Effector memory CD4-positive, alpha-beta T cell (primary cell): ENCODE data around the gene SLC18B1.
A peak's percentile ranks its signal among the peaks of the same experiment; 100 is the strongest.

ENCODE experiments used
- DNase-seq, 3 donors: peaks; one replicate each; pipeline ENCODE4 v3.0.0-alpha.2; 2020
- H3K27ac ChIP-seq: 2 replicates; pipeline ENCODE4 v1.7.0; 2013; ENCODE audit warnings: mild to moderate bottlenecking, low read length, moderate library complexity; ENCODE audit not compliant: insufficient read depth, poor library complexity, severe bottlenecking
- H3K27me3 ChIP-seq: replicated peaks from 2 replicates; pipeline ENCODE4 v1.7.0; 2013; ENCODE audit warnings: mild to moderate bottlenecking, low read length; ENCODE audit not compliant: insufficient read depth, control insufficient read depth, poor library complexity, severe bottlenecking
- H3K36me3 ChIP-seq: 2 replicates; pipeline ENCODE4 v1.7.0; 2013; ENCODE audit warnings: mild to moderate bottlenecking, low read length, moderate library complexity; ENCODE audit not compliant: control insufficient read depth, insufficient read depth
- H3K4me1 ChIP-seq: 2 replicates; pipeline ENCODE4 v1.7.0; 2013; ENCODE audit warnings: low read length, mild to moderate bottlenecking; ENCODE audit not compliant: control insufficient read depth, insufficient read depth, poor library complexity, severe bottlenecking
- H3K4me3 ChIP-seq: 2 replicates; pipeline ENCODE4 v1.7.0; 2013; ENCODE audit warnings: low read length, low read depth, mild to moderate bottlenecking; ENCODE audit not compliant: insufficient read depth, poor library complexity, severe bottlenecking
- H3K9me3 ChIP-seq: 2 replicates; pipeline ENCODE4 v1.7.0; 2013; ENCODE audit warnings: mild to moderate bottlenecking, low read length, moderate library complexity; ENCODE audit not compliant: control insufficient read depth

SLC18B1 gene

DNA sequence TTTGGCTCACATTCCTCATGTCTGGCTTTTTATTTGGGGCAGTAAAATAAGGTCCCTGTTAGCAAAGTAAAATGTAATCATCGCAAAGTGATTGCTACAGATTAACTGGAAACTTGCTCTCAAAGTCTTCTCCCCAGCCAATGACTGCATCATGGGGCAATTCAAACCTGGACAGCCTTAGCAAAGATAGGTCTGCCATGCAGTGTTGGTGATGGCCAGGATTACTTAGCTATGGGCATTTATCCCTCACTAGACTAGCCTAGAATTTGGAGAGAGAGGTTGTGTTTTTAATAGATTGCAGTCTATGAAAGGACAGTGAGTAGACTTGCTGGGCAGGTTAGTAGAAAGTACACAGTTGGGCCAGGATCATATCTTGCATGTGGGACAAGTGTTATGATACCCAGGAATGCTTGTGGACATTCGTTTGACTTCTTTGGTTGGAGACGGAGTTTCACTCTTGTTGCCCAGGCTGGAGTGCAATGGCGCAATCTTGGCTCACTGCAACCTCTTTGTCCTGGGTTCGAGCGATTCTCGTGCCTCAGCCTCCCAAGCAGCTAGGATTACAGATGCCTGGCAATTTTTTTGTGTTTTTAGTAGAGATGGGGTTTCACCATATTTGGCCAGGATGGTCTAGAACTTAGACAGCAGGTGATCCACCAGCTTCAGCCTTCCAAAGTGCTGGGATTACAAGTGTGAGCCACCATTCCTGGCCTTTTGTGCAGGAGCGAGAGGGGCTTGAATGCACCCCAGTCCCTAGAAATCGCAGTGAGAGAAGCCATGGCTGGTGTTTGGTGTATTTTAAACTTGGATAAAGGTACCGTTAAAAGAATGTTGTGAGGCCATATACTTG lies 19.3 kb upstream of the SLC18B1 start:
- Histone ChIP-seq H3K36me3 (peaks cover 39% of the 10 kb centered on the region), H3K4me1 (peaks cover 19% of the 10 kb centered on the region), H3K9me3 (no peaks in the 10 kb centered on the region), H3K4me3 (no peak overlapping the region), H3K27ac (no peak overlapping the region), H3K27me3 (no peaks in the 10 kb centered on the region)
- DNase-seq, result no peak

GRCh38 chr6:132816660-132817059 lies 18.2 kb upstream of the SLC18B1 start:
- no peaks in the 10 kb centered on the region for H3K9me3 ChIP-seq
- peaks cover 39% of the 10 kb centered on the region for H3K36me3 ChIP-seq
- H3K4me3 ChIP-seq, result no peak overlapping the region
- no peak for DNase-seq
- no peaks in the 10 kb centered on the region for H3K27me3 ChIP-seq
- peak overlapping the region; percentile 22 for H3K27ac ChIP-seq
- H3K4me1 ChIP-seq, result peaks cover 23% of the 10 kb centered on the region

- H3K4me3 ChIP-seq, result peak overlapping the region; percentile 81
- H3K27ac ChIP-seq, result peak overlapping the region; percentile 77
- peaks cover 37% of the 10 kb centered on the region for H3K36me3 ChIP-seq
- peaks cover 23% of the 10 kb centered on the region for H3K4me1 ChIP-seq
- no peaks in the 10 kb centered on the region for H3K9me3 ChIP-seq
- H3K27me3 ChIP-seq, result no peaks in the 10 kb centered on the region
- peak in 2 of 3 donors; percentile 6 to 8 for DNase-seq
Observed at GRCh38 chr6:132814716-132815570, 16.5 kb upstream of the SLC18B1 start.

DNA sequence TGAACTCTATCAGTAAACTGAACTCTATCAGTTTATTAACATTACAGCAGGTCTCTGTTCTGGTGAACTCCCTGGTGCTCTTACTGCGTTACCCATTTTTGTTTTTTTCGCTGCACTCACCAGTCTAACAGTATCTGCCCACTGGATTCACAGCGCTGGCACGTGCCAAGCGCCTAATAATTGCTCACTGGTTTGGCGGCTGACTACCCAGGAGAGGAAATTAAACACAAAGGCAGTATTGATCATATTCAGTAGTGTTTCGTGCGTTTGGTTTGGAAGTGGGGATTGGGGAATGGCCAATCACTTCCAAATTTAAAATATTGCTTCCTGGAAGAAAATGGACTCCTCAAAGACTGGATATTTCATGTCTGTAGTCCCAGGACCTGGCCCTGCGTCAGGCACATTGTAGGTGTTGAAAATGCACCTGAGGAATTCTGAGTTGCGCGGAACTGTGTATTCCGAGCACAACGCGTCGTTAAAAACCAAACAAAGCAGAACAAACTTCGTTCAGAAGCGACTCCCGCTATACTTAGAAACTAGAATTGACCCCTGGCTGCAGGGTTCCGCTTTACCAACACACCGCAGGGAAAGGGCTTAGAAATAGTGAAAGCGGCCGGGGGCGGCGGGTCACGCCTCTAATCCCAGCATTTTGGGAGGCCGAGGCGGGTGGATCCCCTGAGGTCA lies 14.9 kb upstream of the SLC18B1 start:
- H3K27ac ChIP-seq, result peak overlapping the region; percentile 82
- H3K27me3 ChIP-seq, result no peaks in the 10 kb centered on the region
- H3K4me3 ChIP-seq, result peak overlapping the region; percentile 72
- H3K4me1 ChIP-seq, result peaks cover 20% of the 10 kb centered on the region
- H3K9me3 ChIP-seq, result no peaks in the 10 kb centered on the region
- peaks cover 22% of the 10 kb centered on the region for H3K36me3 ChIP-seq
- DNase-seq, result peak in 2 of 3 donors; percentile 16 to 21

- Histone ChIP-seq H3K4me1 (peaks cover 20% of the 10 kb centered on the region), H3K9me3 (no peaks in the 10 kb centered on the region), H3K27me3 (no peaks in the 10 kb centered on the region), H3K36me3 (peaks cover 17% of the 10 kb centered on the region), H3K27ac (peak overlapping the region; percentile 82), H3K4me3 (peak overlapping the region; percentile 72)
- no peak for DNase-seq
Observed at GRCh38 chr6:132812756-132813172, 14.3 kb upstream of the SLC18B1 start.

- Histone ChIP-seq H3K4me1 (peaks cover 20% of the 10 kb centered on the region), H3K36me3 (peaks cover 12% of the 10 kb centered on the region), H3K9me3 (no peaks in the 10 kb centered on the region), H3K4me3 (peak overlapping the region; percentile 72), H3K27ac (peak overlapping the region; percentile 82), H3K27me3 (no peaks in the 10 kb centered on the region)
- DNase-seq, result no peak
Observed at GRCh38 chr6:132812255-132812732, 13.9 kb upstream of the SLC18B1 start.

DNA sequence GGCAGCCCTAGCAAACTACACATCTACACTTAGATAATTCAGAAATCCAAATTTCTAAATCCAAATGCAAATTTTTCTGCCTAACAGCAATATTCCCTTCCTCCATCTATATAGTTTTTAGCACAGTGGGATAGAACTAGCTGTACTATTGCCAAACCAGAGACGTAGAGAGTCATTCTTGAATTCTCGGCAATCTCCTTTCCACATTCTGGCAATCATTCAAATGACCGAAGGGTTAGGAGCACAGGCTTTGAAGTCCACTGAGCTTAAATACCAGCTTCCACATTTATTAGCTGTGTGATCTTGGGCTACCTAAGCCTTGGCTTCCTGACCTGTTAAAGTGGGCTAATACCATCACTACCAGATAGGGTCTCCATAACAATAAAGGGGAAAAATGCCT lies 12.8 kb upstream of the SLC18B1 start:
- Histone ChIP-seq H3K27ac (no peak overlapping the region), H3K36me3 (peaks cover 3% of the 10 kb centered on the region), H3K9me3 (no peaks in the 10 kb centered on the region), H3K4me3 (no peak overlapping the region), H3K27me3 (no peaks in the 10 kb centered on the region), H3K4me1 (peaks cover 16% of the 10 kb centered on the region)
- DNase-seq, result no peak

DNA sequence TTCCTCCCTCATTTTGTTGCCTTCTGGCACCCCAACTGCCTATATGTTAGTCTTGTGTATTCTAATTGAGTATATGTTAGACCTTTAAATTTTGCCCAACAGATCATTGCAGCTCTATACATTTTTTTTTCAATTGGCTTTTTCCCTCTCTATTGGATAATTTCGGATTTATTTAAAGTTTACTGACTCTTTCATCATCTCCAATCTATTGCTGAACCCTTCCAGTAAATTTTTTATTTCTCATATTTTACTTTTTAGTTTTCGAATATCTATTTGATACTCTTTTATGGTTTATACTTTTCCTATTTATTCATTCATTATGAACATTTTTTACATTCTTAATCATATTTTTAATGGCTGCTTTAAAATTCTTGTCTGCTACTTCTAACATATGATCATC lies 7.1 kb upstream of the SLC18B1 start:
- no peaks in the 10 kb centered on the region for H3K9me3 ChIP-seq
- H3K27me3 ChIP-seq, result no peaks in the 10 kb centered on the region
- DNase-seq, result no peak
- H3K36me3 ChIP-seq, result no peaks in the 10 kb centered on the region
- H3K27ac ChIP-seq, result no peak overlapping the region
- H3K4me3 ChIP-seq, result no peak overlapping the region
- H3K4me1 ChIP-seq, result no peaks in the 10 kb centered on the region

DNA sequence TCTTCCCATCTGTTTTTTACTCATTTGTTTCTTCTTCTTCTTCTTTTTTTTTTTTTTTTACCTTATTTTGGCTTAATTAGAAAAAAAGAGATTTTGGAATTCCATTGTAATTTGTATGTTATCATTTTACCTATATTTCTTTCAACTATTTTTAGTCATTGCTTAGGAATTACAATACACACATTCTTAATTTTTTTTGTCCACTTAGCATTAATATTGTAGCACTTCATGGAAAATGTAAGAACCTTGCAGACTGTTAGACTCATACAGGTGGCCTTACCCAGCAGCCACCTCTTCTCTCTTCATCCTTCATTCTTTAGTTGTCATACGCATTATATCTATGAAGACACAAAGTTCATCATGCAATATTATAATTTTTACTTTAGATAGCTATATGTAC lies 5.8 kb upstream of the SLC18B1 start:
- DNase-seq, result no peak

More for the DNA sequence above, 5.8 kb upstream of the SLC18B1 start:
- Histone ChIP-seq H3K9me3 (no peaks in the 10 kb centered on the region), H3K27ac (no peak overlapping the region), H3K4me1 (no peaks in the 10 kb centered on the region), H3K27me3 (no peaks in the 10 kb centered on the region), H3K4me3 (no peak overlapping the region), H3K36me3 (no peaks in the 10 kb centered on the region)
